Activated T-helper 17 cell treated with anti-CD3 and anti-CD28 coated beads, Interleukin-2, amount 50 U/mL, for 72 hours (primary cell): ENCODE results near the gene LRMDA. TPM values are rescaled to one million over a fixed set of nuclear protein-coding genes. Genes with fewer than 3 reads are reported as not detected.

Experiments used
- ATAC-seq: fragments of 150-1000 bp; cut with Tn5 transposase; replicated peaks from 2 replicates; pipeline ENCODE4 v1.10.0; 2021; ENCODE audit warnings: mild to moderate bottlenecking, moderate library complexity
- H3K27ac Mint-ChIP-seq: one replicate; pipeline ENCODE4 v1.8.0; 2022; ENCODE audit warnings: mixed read lengths
- H3K27me3 Mint-ChIP-seq: one replicate; pipeline ENCODE4 v1.8.0; 2022; ENCODE audit warnings: mixed read lengths
- H3K36me3 Mint-ChIP-seq: one replicate; pipeline ENCODE4 v1.8.0; 2022; ENCODE audit warnings: low read depth, mild to moderate bottlenecking, mixed read lengths
- H3K4me1 Mint-ChIP-seq: one replicate; pipeline ENCODE4 v1.8.0; 2022; ENCODE audit warnings: mixed read lengths
- H3K4me3 Mint-ChIP-seq: one replicate; pipeline ENCODE4 v1.8.0; 2022; ENCODE audit warnings: mild to moderate bottlenecking, mixed read lengths
- H3K9me3 Mint-ChIP-seq: one replicate; pipeline ENCODE4 v1.8.0; 2022; ENCODE audit warnings: mixed read lengths
- total RNA-seq, 2 donors: library from RNA; stranded (reverse); gene quantifications; one replicate each; pipeline ENCODE4 v1.2.3, GENCODE V29; 2022

Gene LRMDA
- total RNA-seq, 2 donors from 2014 or later: not detected

DNA sequence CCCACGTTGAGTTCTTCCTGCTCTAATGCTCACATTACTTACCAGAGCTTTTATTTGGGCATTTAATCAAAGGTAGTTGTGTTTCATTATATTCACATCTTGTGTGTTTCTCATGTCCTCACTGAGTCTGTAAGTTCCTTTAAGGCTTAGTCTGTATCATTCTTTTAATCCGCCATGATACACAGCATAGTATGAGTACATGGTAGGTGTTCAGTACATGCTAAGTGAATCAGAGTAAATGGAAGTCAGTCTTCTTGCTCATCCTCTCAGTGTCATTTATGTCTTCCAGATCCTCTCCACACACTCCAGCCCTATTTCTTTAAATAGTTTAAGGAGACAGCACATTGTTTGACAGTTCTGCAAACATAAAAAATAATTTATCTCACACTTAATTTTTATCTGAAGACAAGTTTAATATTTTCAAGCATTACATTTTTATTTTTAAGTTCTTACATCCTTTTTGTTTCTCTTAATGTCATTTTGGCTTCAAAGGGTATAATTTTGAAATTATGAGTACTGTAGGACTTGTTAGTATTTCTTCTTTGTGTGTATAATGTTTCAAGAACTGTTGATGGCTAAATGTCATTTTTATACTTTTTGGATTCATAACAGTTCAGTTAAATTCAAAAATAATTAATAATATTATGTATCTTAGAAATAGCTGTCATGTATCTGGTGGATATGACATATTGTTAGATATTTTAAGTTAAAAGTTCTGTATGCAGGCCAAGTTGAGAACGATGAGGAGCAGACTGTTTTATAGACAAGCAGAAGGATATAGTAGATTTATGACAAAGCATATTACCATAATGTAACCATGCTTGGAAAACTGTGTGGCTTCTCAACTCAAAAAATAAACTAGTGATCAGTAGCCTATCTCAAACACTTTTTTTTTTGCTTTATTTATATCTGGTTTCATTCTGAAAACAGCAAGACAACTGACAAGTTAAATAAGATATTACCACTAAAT, 342.7 kb downstream of the LRMDA start:
- H3K9me3 Mint-ChIP-seq: no peaks in the 10 kb centered on the region

DNA sequence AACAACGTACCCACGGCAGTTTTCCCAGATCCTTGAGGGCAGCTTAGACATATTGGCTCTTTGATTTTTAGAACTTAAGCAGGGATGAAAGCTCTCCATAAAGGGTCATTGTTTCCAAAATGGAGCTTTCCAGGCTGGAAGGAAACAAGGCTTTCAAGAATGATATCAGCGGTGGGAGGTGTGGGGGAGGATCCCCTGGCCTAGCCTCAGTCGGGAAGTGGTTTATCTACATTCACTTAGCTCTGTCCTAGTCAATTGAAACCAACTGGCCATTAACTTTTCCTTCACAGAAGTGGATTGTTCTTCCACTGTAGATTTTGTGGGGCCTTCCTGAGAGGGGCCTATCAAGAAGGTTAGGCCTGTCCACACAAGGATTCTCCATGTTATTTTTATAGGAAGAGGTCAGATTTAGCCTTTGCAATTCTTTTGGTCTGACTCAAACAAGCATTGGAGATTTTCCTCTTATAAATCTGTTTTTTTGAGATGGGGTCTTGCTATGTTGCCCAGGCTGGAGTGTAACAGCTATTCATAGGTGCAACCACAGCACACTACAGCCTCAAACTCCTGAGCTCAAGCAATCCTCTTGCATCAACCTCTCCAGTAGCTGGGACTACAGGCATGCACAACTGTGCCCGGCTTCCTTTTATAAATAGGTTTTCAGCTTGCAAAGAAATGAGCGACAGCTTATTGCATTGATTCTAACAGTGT, 343.5 kb downstream of the LRMDA start:
- no peak for ATAC-seq
- H3K36me3 Mint-ChIP-seq: no peaks in the 10 kb centered on the region
- H3K9me3 Mint-ChIP-seq: no peaks in the 10 kb centered on the region
- no peak overlapping the region for H3K4me3 Mint-ChIP-seq
- no peak overlapping the region for H3K27ac Mint-ChIP-seq
- peaks cover 24% of the 10 kb centered on the region for H3K4me1 Mint-ChIP-seq
- H3K27me3 Mint-ChIP-seq: peaks cover under 1% of the 10 kb centered on the region

More for the DNA sequence above, 342.7 kb downstream of the LRMDA start:
- peak overlapping the region; percentile 79 for H3K4me3 Mint-ChIP-seq
- H3K27me3 Mint-ChIP-seq: no peaks in the 10 kb centered on the region
- ATAC-seq: peak; percentile 70
- no peaks in the 10 kb centered on the region for H3K36me3 Mint-ChIP-seq
- H3K4me1 Mint-ChIP-seq: peaks cover 24% of the 10 kb centered on the region
- H3K27ac Mint-ChIP-seq: peak overlapping the region; percentile 78

DNA sequence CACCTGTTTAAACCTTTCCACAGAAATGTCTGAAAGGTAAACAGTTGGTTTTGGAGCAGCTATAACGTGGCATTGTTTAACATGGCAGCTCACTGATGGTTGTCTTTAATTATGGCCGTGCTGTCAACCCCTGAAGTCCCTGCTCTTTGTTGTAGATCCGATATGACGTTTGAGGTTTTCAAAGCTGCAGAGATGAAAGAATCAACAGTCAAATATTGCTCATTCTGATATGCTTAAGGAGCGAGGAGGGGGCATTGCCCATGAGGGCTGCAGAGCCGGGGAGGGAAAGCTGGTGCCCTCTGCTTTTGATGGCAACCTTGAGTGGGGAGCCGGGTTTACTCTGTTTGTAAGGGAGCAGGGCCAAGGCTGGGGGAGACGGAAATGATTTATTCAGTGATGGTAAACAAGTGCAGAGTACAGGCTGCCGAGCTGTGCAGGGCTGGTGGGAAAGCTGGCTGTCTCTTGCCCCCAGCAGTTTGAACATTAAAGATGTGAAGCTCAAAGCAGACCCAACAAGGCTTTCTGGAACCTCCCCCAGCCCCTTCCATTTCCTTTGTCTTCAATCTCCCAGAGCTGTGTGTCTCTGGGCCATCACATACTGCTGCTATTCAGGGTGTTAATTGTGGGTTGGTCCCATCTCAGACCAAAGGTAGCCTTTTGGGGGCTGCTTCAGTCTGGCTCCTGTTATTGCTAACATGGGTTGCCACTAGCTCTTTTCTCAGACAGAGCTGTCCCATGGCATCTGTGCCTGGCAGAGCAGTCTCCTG, 345.5 kb downstream of the LRMDA start:
- H3K4me1 Mint-ChIP-seq: peaks cover 15% of the 10 kb centered on the region
- H3K27me3 Mint-ChIP-seq: peaks cover 4% of the 10 kb centered on the region
- no peak for ATAC-seq
- H3K36me3 Mint-ChIP-seq: no peaks in the 10 kb centered on the region
- H3K9me3 Mint-ChIP-seq: no peaks in the 10 kb centered on the region
- H3K27ac Mint-ChIP-seq: no peak overlapping the region
- H3K4me3 Mint-ChIP-seq: no peak overlapping the region

DNA sequence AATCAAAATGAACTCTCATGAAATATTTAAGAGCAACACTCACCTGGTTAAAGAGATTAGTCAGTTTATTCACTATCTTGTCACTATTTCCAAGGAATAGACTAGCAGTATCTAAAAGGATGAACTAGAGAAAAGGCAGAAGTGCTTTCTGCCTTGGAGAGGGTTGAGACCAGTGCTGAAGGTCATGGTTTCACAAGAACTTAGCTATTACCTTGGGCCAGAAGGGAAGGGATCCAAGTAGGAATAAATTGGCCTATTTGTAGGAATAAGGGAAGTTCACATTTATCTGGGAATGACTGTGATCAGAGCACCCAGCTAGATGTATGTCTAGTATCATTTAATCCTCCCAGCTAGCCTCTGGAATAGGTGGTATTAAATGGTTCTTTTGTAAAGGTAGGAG, 347.2 kb downstream of the LRMDA start:
- Mint-ChIP-seq H3K27ac (no peak overlapping the region), H3K4me1 (peaks cover 2% of the 10 kb centered on the region), H3K9me3 (no peaks in the 10 kb centered on the region), H3K36me3 (no peaks in the 10 kb centered on the region), H3K4me3 (no peak overlapping the region), H3K27me3 (peaks cover 9% of the 10 kb centered on the region)
- no peak for ATAC-seq

DNA sequence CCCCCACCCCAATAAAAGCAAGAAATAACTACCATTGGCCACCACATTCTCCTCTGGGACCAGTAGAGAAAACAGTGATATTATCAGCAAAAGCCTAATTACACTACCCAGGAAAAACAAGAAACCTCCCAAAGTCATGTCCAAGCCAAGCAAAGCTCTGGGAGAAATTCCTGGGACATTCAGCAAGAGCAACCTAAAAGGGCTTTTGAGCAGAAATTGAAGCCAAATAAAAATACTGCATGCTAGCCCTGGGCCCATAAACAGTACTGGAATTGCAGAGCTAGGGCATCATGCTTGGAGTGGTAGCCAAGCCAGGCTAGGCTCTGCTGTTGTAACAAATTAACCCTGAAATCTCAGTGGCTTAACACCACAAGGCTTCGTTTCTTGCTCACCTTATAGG, 347.9 kb downstream of the LRMDA start:
- no peaks in the 10 kb centered on the region for H3K9me3 Mint-ChIP-seq
- H3K4me3 Mint-ChIP-seq: no peak overlapping the region
- peaks cover 15% of the 10 kb centered on the region for H3K27me3 Mint-ChIP-seq
- H3K4me1 Mint-ChIP-seq: no peaks in the 10 kb centered on the region
- H3K36me3 Mint-ChIP-seq: no peaks in the 10 kb centered on the region
- ATAC-seq: no peak
- H3K27ac Mint-ChIP-seq: no peak overlapping the region

DNA sequence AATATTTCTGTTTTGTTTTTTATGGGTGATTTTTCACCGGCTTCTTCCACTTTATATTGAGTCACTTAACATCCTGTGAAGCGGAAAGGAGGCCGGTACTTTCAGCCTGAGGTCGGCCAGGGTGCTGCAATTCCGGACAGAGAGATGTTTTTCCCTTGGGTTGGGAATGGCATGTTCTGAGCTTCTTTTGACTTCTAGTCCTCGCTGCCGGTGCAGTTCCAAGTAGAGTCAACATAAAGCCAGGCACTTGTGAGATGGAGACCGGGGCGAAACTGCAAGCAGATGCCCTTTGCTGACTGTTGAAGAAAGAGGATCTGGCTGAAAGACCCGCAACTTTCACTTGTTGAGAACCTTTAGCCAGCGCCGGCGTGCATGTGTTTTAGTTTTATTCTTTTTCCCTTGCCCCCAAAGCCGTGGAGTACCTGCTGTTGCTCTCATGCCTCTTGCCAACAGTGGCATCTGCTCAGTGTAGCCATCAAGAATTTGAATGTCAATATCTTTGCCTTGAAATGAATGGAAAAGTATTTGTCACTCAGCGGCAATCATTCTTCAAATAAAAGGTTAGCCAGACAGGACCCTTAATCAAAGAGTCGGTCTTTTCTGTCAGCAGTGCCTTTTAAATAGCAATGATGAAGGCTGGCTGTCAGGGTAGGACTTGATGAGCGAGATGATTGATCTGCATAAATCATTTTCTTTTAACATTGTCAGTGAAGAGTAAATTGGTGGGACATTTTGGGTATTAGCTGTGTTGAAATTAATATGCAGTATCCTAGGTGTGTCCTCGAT, 351.2 kb downstream of the LRMDA start:
- H3K27ac Mint-ChIP-seq: no peak overlapping the region
- H3K4me3 Mint-ChIP-seq: no peak overlapping the region
- H3K4me1 Mint-ChIP-seq: no peaks in the 10 kb centered on the region
- H3K9me3 Mint-ChIP-seq: no peaks in the 10 kb centered on the region
- peaks cover 15% of the 10 kb centered on the region for H3K27me3 Mint-ChIP-seq
- ATAC-seq: no peak
- H3K36me3 Mint-ChIP-seq: no peaks in the 10 kb centered on the region

DNA sequence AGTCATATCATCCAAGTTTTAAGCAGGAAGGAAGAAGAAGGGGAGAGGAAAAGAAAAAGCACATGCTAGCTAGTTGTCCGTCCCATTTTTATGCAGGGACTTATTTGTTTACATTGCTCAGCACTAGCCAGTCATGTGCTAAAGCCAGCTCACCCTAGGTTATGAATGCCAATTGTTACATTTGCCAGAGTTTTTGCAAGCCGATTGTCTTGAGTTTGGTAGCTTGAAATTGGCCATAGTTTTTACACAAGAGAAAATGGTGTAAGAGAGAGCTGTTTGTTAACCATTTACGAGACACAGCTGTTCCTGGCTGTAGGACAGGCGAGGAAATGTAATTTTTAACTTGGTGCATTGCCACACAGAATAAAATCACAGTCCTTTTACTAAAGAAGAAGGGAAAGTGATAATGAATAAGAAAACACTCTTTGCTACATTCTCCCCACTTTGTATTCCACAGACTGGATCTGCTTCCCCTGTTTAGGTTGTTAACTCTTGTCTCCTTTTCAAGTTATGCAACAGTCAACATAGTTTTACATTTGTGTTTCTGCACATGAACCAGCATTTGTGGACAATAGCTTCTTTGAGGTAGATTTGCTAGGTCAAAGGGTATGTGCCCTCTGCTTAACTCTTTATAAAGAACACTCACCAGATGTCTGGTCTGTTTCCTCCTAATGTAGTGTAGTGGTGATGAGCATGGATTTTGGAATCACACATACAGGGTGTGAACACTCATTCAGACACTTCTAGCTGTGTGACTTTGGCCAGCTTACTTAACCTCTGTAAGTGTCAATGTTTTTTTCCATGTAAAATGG, 357.2 kb downstream of the LRMDA start:
- Mint-ChIP-seq H3K4me3 (no peak overlapping the region), H3K9me3 (no peaks in the 10 kb centered on the region), H3K27me3 (peaks cover 9% of the 10 kb centered on the region), H3K27ac (no peak overlapping the region), H3K4me1 (no peaks in the 10 kb centered on the region), H3K36me3 (no peaks in the 10 kb centered on the region)
- no peak for ATAC-seq

DNA sequence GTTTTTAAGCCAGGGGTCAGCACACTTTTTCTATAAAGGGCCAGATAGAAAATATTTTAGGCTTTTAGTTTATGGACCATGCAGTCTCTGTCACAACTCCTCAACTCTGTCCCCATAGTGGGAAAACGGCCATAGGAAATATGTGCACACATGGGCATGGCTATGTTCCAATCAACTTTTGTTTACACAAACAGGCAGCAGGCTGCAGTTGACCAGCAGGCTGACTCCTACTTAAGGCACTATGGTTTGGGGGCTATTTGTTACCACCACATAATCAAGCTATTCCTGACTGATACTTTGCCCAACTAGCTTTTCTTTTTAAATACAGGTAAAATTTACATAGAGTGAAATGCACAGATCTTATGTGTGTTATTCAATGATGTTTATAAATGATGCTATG, 362.4 kb downstream of the LRMDA start:
- Mint-ChIP-seq H3K4me1 (no peaks in the 10 kb centered on the region), H3K27ac (no peak overlapping the region), H3K27me3 (peaks cover 7% of the 10 kb centered on the region), H3K4me3 (no peak overlapping the region), H3K36me3 (no peaks in the 10 kb centered on the region), H3K9me3 (no peaks in the 10 kb centered on the region)
- no peak for ATAC-seq

DNA sequence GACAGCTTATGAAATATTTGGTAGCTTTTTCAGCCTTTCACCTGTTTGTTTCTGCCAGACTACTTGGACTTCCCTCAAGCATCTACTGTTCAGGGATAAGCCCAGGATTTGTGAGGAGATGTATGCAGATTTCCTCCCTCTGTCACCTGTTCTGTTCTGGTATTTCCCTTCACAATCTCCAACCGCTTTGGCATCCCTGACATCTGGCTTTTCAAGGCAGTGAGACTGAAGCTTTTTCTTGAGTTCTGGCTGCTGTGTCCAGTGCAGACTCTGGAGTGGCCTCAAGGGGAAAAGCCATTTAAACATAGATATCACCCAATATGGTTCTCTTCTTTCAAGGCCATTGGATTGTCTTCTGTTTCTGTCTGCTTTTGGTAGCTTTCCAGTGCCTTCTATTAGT, 369.7 kb downstream of the LRMDA start:
- peaks cover 29% of the 10 kb centered on the region for H3K27me3 Mint-ChIP-seq
- no peak overlapping the region for H3K27ac Mint-ChIP-seq
- H3K4me3 Mint-ChIP-seq: no peak overlapping the region

DNA sequence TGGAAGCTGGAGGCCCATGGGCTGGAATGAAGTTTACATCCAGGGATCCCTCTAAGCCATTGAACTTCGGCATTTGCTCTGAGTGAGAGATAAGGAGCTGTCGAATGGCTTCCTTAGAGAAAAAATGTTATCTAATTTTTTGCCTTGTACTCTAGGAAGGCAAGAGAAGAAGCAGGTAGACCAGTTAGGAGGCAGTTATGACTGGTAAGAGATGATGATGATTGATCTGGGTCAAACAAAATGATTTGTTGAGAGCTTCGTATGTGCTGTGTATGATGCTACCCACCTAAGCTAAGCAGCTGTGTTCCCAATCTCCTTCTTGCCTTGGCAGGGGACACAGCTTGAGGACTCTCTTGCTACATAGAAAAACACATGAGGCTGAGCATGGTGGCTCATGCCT, 370.2 kb downstream of the LRMDA start:
- H3K36me3 Mint-ChIP-seq: no peaks in the 10 kb centered on the region
- H3K4me1 Mint-ChIP-seq: no peaks in the 10 kb centered on the region
- no peak overlapping the region for H3K4me3 Mint-ChIP-seq
- H3K9me3 Mint-ChIP-seq: peaks cover 4% of the 10 kb centered on the region
- peaks cover 31% of the 10 kb centered on the region for H3K27me3 Mint-ChIP-seq
- no peak for ATAC-seq
- no peak overlapping the region for H3K27ac Mint-ChIP-seq

More for the DNA sequence above, 369.7 kb downstream of the LRMDA start:
- ATAC-seq: no peak
- Mint-ChIP-seq H3K9me3 (peaks cover 4% of the 10 kb centered on the region), H3K36me3 (no peaks in the 10 kb centered on the region), H3K4me1 (no peaks in the 10 kb centered on the region)

DNA sequence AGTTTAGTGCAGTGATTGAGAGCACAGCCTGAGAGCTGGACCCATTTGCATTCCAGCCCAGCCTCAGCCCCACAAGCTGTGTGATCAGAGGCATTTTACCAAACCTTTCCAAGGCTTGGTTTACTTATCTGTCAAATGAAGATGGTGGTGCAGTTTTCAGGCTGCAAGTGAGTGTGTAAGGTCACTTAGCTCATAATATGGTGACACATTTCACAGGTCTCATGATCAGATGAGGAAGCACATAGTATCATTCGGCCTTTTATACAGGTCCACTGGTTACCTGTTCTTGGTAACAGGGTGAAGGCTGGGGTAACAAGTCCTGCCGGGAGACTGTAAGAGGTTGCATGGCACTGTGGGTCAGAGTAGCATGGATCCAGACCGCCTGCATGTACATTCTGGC, 371.7 kb downstream of the LRMDA start:
- Mint-ChIP-seq H3K9me3 (peaks cover 4% of the 10 kb centered on the region), H3K27ac (no peak overlapping the region), H3K36me3 (no peaks in the 10 kb centered on the region), H3K4me1 (no peaks in the 10 kb centered on the region), H3K27me3 (peaks cover 36% of the 10 kb centered on the region), H3K4me3 (no peak overlapping the region)
- no peak for ATAC-seq

DNA sequence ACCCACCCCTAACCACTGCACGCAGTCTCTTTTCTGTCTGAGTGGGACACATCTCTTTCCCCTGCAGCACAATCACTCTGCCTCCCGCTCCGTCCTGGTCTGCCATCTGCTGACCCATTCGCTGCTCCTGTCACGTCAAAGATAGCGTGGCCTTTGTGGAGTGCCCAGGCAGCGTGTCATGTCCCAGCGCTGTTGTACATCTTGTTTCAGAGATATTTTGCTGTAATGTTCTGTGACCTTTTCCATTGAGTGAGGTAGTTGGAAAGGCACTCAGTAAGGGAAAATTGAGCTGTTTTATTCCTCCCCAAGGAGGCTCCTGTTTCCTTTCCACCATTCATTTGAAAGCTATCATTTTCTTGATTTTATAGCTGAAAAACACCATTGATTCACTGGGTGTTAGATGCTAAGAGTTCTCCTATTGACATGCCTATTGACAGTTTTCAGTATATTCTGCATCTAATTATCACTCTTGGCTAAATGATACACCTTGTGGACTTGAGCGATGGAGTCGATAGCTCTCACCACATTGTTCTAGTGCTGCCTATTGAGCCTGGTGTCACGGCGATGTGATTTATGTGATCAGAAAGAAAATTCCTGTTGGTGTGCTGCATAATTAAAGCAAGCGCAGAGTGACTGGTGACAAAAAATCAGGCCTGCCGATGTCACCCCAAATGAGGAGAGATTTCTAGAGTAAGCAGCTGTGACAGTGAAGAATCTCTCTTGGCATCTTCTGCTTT, 372.6 kb downstream of the LRMDA start:
- Mint-ChIP-seq H3K9me3 (peaks cover 4% of the 10 kb centered on the region), H3K4me3 (no peak overlapping the region), H3K36me3 (no peaks in the 10 kb centered on the region), H3K27ac (no peak overlapping the region), H3K27me3 (peaks cover 36% of the 10 kb centered on the region), H3K4me1 (no peaks in the 10 kb centered on the region)
- no peak for ATAC-seq

DNA sequence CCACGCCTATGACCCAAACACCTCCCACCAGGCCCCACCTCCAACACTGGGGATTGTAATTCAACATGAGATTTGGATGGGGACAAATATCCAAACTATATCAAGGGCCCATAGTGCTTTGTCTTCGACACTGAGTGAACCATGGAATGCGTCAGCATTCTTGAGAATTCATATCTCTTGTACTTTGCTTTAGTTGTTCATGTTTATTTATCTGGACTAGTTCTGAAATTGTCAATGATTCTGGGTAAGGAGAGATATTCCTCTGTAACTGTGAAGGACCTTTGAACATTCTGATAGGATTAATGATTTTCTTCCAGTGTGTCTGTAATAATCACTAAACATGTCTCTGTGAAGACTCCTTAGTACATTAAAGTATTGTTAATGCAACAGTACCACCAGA, 374.8 kb downstream of the LRMDA start:
- ATAC-seq: no peak
- no peak overlapping the region for H3K27ac Mint-ChIP-seq
- no peak overlapping the region for H3K4me3 Mint-ChIP-seq
- no peaks in the 10 kb centered on the region for H3K4me1 Mint-ChIP-seq
- no peaks in the 10 kb centered on the region for H3K36me3 Mint-ChIP-seq
- peaks cover 38% of the 10 kb centered on the region for H3K27me3 Mint-ChIP-seq
- no peaks in the 10 kb centered on the region for H3K9me3 Mint-ChIP-seq
